Measurements from ENCODE around the gene TMEM37.
"Not testable (repeated sequence)": the region's sequence is repeated elsewhere in the genome, so short reads cannot be mapped to it uniquely, and the experiment has no call there.

Gene TMEM37
- total RNA-seq: 0 reads per million in 2 donors

- no peak for DNase-seq
Observed at GRCh38 chr2:119431155-119431975, at the start of gene TMEM37. Gene TMEM37 (plus strand): TSS chr2:119431854. CDS start chr2:119431904, 50 bp downstream.

- DNase-seq: no peak
Observed at GRCh38 chr2:119383410-119384140, 48.1 kb upstream of the TMEM37 start.

GRCh38 chr2:119384971-119385370 lies 46.7 kb upstream of the TMEM37 start:
- DNase-seq: no peak

- no peak for DNase-seq
Observed at GRCh38 chr2:119385466-119385865, 46.2 kb upstream of the TMEM37 start.

- DNase-seq: no peak
Observed at GRCh38 chr2:119387381-119388129, 44.1 kb upstream of the TMEM37 start.

GRCh38 chr2:119389615-119390306 lies 41.9 kb upstream of the TMEM37 start:
- DNase-seq: no peak

- no peak for DNase-seq
Observed at GRCh38 chr2:119393971-119394748, 37.5 kb upstream of the TMEM37 start.

- no peak for DNase-seq
Observed at GRCh38 chr2:119397196-119397595, 34.5 kb upstream of the TMEM37 start.

- DNase-seq: no peak
Observed at GRCh38 chr2:119402106-119402505, 29.5 kb upstream of the TMEM37 start.

GRCh38 chr2:119402645-119403560 lies 28.8 kb upstream of the TMEM37 start:
- DNase-seq: no peak

GRCh38 chr2:119403618-119404017 lies 28.0 kb upstream of the TMEM37 start:
- DNase-seq: not testable (repeated sequence)

GRCh38 chr2:119405151-119405550 lies 26.5 kb upstream of the TMEM37 start:
- DNase-seq: no peak

- DNase-seq: no peak
Observed at GRCh38 chr2:119407430-119408220, 24.0 kb upstream of the TMEM37 start.

- no peak for DNase-seq
Observed at GRCh38 chr2:119408221-119408619, 23.4 kb upstream of the TMEM37 start.

GRCh38 chr2:119409506-119409905 lies 22.1 kb upstream of the TMEM37 start:
- DNase-seq: no peak

GRCh38 chr2:119414894-119415293 lies 16.8 kb upstream of the TMEM37 start:
- no peak for DNase-seq

GRCh38 chr2:119415630-119416029 lies 16.0 kb upstream of the TMEM37 start:
- DNase-seq: no peak

- DNase-seq: no peak
Observed at GRCh38 chr2:119416299-119416923, 15.2 kb upstream of the TMEM37 start.

GRCh38 chr2:119417908-119418307 lies 13.7 kb upstream of the TMEM37 start:
- DNase-seq: no peak

All from T-helper 9 cell (primary cell).